Activated effector memory CD4-positive, alpha-beta T cell treated with anti-CD3 and anti-CD28 coated beads, Interleukin-2, amount 50 U/mL, for 16 hours (primary cell): ENCODE measurements around the gene PHLDB1.

Experiments
- DNase-seq: peaks from one replicate; pipeline ENCODE4 v3.0.0-alpha.2; 2020

PHLDB1 gene

DNA sequence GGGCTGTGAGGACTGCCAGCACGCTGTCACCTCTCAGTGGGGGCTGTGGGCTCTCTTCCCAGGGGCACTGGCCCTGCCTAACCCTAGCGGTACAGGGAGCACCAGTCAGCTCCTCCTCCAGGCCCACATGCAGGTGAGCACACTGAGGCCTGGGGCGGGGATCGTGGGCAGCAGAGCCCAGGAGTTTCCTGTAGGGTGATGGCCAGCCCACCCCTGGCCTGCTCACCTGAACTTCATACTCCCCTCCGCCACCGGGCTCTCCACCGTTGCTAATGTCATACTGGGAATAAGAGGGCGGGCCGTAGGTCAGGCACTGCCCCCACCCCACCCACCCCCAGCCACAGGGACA is 82.1 kb downstream of the PHLDB1 start:
- no peak for DNase-seq

DNA sequence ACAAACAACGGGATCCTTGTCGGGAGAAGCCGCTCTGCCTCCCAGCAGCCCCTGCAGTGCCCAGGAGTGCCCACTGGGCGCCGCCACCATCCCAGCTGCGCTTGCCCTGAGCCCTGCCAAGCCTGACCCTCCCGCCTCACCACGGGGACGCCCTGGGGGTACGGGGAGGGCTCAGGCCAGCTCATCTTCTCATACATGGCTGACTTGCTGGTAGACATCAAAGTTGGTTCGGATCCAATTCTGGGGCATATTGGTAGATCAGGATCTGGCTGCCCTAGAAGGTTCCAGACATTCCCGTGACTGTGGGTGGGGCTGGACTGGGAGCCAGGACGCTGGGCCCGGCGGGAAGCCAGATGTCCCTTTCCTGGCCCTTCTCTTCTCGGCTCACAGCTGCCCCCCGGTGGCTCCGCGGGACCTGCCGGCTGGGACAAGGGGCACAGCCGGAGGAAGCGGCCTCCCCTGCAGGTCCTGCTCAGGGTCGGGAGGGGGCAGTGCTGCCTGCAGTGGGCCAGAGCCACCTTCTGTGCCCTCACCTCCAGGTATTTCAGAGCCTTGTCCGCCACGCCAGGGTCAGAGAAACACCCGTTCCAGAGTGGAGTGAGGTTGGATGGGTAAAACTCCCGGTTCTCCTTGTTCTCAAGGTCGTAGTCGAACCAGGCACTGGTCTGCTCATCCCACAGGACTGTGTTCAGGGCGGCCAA is 82.6 kb downstream of the PHLDB1 start:
- peak; percentile 92 for DNase-seq

DNA sequence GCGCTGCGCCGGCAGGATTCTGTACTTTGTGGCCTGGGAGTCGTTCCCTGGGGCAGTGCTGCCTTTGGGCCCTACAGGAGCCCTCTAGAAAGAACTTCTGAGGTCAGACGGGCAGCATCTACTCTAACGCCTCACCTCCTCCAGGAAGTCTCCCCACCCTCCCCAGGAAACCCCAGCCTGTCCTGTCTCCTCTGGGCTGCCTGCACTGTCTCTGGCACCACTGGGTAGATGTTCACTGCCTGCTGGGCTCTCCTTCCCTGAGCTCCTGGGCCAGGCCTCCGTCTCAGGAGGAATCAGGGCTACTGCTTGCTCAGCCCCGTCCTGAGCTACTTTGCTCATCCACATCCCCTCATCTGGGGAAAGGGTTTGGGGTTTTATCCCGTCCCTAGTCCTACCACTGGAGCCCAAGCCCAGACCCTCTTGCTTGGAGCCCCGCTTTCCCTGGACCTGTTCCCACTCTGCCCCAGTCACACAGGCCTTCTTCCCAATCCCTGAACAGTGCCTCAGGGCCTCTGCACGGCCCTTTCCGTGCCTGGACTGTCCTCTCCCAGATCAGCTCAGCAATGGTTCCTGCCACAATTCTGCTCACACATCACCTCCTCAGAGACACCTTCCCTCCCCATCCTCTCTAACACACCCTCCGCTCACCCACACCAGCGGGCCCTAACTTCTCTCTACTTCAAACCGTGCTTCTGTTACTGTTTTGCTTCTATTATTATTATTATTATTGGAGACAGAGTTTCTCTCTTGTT is 83.3 kb downstream of the PHLDB1 start:
- DNase-seq = peak; percentile 61

DNA sequence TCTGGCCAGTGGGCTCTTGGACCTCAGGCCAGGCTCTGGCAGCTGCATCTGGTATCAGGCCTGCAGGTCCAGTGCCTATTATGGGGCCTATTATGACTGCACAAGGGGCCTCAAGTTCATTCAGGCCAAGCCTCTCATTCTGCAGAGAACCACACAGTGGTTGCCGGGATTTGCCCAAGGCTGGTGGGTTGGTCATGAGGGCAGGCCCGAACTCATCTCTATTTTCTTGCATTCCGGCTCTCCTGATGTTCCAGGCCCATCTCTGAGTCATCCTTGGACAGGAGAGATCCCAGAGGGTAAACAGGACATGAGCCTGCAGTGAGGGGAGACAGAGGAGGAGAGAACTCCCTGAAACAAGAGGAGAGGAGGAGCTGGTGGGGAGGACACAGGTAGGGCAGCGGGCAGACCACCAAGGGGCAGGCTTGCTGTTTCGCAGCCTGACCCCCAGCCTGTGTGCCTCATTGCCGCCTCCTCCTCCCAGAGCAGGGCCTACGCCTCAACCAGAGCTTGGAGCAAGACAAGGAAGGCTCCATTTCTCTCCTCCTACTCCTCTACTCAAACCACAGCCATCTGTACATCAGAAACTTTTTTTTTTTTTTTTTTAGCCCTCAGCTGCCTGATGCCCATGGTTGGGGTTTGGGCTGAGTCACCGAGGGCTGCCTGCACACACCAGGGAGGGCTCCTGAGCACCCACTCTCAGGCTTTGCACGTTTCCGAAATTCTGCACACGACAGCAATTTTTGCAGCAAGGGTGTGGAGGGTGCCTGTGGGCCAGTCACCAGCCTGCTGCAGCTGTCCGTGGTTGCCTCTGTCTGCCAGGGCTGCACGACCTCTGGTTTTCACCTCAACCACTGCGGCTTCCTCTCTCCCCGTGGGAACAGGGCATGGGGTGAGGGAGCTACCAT is 84.8 kb downstream of the PHLDB1 start:
- peak; percentile 86 for DNase-seq

DNA sequence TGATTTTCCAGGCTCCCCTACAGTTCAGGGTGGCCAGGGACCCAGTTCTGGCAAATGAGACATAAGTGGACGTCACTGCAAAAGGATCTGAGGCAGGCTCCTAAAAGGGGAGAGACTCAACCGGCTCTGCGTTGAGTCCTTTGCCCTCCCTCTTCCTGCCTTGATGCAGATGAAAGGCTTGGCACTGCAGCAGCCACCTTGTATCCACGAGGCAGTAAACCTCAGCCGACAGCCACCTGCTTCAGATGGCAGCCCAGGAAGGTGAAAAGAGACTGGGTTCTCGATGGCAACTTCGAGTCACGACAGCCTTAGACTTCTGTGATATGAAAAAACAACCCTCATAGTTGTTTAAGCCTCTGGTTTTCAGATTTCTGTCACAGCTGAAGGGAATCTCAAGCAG is 86.8 kb downstream of the PHLDB1 start:
- no peak for DNase-seq

DNA sequence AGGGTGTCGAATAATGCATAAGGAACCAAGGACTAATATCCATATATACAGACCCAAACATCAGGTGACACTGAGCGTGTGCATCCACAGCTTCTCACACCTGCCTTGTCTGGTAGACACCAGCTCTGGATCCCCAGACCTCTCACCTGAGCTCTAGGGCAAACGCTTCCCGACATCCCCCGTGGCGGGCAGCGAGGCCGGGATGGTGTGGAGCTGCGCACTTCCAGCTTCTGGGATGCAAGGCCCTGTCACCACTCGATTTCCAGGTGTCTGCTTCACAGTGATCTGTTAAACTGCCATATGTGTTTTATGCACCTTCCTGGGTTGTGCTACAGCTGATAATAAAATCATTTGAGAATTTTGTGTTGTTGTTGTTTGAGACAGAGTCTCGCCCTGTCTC is 87.4 kb downstream of the PHLDB1 start:
- DNase-seq = no peak

DNA sequence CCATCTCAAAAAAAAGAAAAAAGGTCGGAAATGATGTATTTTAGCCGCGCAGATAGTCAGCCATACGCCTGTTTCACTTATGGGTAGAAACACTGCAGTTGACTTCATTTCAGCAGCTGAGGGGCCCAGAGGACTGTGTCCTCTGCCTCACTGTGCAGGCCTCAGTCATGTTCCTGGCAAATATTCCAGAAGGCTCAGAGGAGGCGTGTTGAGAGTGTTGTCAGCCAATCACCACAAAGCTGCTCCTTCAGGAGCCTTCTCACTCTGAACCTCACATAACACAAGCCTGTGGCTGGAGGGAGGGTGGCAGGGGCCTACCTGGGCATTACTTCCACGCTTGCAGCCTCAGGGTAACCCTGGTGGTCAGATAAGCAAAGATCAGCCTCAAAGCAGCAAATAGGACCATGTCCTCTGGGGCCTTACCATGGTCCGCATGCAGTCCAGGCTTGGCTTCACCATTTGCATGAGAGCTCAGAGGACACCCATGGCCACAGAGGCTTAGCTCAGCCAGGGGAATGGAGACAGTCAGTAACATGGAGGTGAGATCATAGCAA is 89.3 kb downstream of the PHLDB1 start:
- no peak for DNase-seq

DNA sequence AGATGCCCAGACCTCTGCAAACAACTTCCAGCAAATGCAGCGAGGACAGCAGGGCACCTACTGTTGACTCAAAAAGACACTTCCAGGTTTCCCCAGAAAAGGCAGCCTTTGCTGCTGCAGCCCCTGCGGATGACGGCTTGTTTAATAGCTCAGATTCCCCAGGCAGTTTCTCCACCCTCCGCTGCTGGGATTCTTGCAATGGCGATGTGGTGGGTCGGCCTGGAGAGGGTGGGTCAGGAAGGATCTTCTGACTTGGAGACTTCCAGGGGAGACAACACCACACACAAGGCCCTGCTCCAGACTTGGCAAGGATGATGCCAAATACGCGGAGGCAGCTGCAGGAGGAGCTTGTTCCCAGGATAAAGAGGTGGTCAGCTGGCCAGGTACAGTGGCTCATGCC is 89.9 kb downstream of the PHLDB1 start:
- DNase-seq = no peak

DNA sequence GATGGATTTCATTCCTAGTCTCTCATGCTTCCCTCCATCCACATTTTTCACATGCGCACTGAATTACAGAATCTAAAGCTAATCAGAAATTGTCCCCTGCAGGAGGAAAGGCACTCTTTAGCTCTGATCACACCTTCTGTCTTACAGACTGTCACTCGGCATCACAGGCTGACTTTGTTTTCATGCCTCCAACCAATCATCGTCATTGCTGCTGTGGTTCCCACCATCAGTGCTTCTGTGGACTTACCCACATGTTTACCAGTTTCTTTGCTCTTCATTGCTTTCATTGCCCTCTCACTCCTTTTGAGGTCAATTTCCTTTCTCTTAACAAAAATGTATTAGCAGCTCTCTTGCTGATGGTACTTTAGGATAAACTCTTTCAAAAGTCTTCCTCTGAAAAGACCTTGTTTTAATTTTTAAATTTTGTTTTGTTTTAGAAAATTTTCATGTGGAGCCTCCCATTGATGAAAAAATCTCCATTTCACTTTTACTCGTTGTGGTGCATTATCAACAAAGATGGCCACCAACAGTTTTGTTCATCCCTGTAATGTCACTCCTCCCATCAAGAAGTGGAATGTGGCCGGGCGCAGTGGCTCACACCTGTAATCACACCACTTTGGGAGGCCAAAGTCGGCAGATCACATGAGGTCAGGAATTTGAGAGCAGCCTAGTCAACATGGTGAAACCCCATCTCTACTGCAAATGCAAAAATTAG is 92.2 kb downstream of the PHLDB1 start:
- DNase-seq = peak; percentile 79

DNA sequence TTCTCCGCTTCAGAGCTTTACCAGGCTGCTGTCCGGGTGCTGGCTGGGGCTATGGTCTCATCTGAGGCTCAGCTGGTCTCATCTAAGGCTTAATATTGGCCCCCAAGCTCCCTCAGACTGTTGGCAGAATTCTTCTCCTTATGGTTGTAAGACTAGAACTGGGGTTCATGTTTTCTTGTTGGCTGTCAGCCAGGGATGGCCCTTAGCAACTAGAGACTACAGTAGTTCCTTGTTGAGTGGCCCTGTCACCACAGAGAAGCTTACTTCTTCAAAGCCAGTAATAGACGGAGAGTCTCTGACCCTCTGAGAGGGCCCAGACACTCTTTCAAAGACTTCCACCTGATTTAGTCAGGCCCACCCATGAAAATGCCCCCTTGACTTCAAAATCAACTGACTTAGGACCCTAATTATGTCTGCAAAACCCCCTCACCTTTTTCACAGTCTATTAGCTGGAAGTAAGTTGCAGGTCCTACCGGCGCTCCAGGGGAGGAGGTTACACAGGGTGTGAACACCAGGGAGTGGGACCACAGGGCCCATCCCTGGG is 96.2 kb downstream of the PHLDB1 start:
- no peak for DNase-seq

DNA sequence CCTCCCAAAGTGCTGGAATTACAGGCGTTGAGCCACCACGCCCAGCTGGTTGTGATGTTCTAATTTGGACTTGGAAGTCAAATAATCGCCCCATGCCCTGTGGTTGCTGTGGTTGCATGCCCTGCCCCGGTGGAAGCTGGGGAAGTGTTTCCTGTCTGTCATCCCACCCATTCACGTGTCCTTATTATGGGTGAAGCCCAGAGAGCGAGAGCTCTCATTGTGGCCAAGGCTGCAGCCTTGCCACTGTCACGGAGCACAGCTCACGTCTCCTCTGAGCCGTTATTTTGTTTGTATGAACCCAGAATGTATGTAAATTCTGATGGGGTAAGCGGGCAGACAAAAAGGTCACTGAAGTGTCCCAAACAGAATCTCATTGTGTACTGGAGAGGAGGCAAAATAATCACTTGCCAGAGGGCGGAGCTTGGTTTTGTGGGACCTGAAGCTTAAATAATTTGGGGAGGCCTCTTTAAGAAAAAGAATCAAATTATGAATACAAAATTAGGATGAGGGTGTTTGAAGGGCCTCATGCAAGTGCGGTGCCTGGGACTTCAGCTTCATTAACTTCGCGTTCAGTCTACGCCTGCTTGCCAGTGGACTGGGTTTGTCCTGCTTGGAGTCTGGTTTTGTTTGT is 97.8 kb downstream of the PHLDB1 start:
- peak; percentile 70 for DNase-seq

DNA sequence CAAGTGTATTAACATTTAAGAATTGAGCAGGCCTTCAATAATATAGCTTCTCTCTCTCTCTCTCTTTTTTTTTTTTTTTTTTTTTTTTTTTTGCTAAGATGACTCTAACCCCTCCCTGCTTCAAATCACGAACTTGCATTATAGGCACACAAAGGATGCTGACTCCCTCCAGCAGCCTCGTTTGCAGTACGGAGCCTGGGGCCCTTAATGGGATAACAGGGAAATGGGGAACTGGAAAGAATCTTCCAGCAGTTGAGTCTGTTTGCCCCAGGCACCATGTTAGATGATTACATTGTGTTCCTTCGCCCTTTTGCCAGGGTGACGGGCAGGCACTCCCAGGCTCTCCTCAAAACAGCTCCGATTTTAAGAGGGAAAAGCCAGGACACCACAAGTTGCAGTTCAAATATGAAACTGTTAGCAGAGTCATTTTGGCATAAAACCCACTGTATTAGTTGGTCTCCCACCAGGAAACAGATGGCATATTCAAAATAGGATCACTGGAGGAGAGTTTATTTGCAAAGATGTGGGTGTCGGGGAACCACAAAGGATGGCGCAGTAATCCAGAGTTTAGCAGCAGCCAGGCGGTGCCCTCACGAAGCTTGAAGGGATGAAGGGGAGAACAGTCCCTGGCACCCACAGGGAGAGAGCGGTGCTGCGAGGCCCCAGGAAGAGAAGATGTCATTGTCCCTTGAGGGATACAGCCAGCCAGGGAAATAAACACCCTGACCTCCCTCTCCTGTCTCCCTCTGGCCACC is 98.6 kb downstream of the PHLDB1 start:
- DNase-seq = no peak

DNA sequence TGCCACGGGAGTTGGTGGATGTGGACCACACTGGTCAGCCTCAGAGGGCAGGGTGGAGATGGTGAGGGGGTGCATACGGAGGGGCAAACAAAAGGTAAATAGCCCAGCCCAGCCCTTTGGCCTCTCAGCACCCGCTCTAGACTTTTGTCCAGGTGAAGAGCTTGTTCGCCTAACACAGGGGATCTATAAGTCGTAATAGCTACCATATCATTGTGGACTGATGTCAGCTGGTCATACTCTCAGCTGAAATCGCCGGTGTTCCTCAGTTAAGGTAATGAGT is 99.1 kb downstream of the PHLDB1 start:
- no peak for DNase-seq
